HG02840 (cell line): Measurements from ENCODE around the gene NKD1.

Experiments
- ATAC-seq: cut with Tn5 transposase; IDR thresholded peaks from one replicate; pipeline ENCODE4 v1.9.1; 2021; ENCODE audit warnings: mild to moderate bottlenecking, moderate library complexity, moderate number of reproducible peaks; ENCODE audit not compliant: unreplicated experiment, low FRiP score

NKD1 gene

DNA sequence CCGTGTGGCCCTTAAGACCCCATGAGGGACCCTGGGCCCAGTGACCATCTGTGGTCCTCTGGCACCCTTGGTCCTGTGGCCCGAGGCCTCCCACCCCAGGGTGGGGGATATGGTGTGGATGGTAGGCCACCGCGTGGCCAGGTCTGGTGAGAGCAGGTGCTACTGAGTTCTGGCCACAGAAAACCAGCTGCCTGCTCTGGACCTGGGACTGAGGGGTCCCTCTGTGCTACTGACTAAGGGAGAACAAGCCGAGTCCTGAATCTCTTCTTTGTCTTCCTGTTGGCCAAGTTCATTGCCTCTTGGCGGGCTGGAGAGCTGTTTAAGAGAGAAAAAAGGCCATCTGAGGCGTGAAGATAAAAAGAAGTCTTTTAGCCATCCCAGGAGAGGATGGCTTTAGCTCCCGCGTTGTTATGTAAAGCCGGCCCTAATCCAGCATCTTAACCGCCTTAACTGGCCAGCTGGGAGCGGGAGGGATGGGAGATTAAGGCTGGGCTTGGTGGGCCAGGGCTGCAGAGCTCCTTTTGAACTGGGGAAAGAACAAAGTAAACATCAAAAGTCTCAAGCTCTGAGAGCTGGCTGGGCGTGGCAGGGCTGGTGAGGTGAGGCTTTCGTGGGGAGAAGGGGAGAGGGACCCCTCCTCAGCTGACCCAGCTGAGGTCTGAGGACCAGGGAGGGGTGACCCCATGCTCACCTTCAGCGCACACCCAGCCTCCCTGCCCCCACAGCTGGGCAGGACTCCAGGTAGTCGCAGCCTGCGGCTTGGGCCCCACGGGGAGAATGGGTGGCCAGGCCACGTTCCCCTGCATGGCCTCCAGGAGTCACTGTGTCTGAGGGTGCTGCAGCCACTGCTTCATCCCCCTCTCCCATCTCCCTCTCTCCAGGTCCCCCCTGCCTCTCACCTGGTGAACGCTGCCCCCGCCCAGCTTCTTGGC is 62.4 kb downstream of the NKD1 start:
- no peak for ATAC-seq

DNA sequence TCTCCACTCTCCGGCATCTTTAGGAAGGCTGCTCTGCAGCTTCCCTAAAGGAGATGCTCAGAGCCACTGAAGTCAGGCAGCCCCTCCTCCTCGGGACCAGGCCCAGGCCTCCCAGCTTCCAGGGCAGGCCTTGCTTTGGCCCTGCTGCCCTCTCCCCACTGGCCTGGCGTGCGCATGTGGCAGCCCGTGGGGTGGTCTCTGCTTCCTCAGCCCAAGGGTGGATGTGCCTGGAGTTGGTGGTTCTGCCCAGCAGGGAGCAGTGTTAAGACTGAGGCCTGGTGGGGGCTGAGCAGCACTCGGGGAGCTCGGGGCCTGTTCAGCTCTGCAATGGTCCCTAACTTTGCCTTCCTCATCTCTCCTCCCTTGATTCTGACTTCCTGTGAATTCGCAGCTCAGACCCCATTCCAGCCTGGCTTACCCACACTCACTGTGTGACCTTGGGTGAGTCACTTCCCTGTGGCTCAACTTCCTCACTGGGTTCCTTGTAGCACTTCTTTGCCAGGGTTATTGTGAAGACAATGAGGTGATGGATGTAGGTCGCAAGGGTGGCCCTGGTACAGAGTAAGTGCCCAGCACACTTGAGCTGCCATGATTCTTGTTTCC is 63.2 kb downstream of the NKD1 start:
- no peak for ATAC-seq

DNA sequence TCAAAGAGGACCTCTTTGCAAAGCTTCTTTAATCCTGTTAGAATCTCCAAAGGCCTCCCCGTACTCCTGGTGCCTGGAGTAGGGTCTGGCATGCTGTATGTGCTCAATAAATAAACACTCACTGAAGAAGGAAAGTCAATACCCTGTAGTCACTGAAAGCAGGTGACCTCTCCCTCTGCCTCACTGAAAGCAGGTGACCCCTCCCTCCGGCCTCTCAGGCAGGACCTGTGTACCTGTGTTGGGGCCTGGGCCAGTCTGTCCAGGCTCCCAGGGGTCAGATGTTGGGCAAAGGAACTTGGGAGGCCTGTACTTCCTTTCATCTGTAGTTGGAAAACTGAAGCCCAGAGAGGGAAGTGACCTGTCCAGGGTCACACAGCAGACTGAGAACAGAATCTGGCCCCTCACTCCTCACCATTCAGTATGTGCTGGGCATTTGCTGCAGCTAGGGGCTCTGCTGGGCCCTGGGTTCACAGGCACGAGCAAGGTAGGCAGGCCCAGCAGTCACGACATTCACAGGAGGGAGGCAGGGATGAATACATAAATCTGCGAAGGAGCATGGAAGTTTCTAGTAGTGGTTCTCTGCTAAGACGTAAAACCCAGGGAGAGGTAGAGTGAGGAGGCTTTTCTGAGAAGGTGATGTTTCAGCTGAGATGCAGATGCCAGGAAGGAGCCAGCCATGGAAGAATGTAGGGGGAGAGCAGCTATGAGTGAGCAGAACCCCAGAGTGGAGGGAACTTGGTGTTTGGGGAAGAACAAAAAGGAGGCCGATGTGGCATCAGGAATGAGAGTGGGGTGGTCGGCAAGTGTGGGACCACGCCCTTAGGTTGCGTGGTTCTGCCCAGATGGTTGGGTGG is 64.0 kb downstream of the NKD1 start:
- ATAC-seq, result no peak

DNA sequence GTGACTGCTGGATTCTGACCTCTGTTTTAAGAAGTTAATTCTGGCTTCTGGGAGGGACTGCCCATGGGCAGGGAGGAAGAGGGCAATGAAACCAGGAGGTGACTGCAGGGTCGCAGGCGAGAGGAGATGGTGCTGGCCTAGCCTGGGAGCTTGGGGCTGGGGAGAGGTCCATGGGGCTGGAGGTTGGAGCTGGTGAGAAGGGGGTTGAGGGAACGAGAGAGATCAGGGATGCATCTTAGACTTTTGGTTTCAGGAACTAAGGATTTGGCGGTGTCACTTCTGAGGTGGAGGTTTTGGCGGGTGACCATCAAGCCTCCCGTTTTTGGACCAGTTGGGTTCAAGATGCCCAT is 64.6 kb downstream of the NKD1 start:
- ATAC-seq, result no peak

DNA sequence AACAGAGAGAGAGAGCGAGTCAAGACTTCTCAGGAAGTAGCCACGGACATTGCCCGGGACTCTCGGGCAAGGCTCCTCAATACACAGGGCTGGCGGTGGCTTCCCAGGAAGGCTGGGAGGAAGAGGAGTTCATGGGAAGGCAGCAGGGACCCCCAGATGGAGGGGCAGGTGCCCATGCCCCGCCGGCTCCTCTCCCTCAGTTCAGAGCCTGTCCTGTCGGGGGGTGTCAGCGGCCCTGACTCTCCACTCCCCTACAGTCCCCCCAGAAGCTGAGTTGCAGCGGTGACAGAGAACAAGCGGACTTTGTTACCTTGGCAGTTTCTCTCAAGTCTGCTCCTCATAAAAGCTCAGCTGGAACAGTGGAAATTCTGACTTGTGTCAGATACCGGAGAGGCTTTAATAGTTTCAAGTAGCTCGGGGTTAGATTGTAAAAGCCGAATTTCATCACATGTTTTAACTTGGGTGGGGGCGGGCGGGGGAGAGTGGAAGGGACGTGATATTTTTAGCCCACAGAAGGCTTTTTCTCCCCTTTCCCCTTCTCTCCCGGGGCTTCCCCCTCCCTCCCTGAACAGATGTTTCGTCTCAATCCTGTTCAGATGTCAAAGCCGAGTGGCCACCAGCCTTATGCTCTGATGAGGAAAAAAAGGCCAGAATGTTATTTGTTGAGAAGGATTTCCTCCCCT is 65.2 kb downstream of the NKD1 start:
- ATAC-seq, result no peak

DNA sequence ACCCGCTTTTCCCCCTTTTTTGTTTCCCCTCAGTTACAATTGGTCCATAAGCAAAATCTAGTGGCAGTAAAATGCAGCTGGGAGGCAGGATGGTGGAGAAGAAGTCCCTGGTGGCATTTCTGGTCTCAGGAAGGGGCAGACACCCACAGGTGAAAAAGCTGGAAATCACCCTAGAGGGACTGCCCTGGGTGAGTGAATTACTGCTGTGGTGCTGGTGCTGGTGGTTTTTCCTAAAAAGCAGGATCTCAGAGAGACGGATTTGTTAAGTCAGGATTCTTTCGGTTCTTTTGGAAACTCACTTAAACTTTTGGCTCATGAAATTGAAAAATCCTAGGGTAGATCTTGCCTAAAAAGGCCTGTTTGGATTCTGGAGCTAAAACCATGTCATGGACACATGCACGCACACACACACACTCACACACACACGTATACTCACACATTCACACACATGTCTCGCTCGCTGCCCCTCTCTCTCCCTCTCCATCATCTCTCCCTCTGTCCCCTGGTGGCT is 65.8 kb downstream of the NKD1 start:
- no peak for ATAC-seq

DNA sequence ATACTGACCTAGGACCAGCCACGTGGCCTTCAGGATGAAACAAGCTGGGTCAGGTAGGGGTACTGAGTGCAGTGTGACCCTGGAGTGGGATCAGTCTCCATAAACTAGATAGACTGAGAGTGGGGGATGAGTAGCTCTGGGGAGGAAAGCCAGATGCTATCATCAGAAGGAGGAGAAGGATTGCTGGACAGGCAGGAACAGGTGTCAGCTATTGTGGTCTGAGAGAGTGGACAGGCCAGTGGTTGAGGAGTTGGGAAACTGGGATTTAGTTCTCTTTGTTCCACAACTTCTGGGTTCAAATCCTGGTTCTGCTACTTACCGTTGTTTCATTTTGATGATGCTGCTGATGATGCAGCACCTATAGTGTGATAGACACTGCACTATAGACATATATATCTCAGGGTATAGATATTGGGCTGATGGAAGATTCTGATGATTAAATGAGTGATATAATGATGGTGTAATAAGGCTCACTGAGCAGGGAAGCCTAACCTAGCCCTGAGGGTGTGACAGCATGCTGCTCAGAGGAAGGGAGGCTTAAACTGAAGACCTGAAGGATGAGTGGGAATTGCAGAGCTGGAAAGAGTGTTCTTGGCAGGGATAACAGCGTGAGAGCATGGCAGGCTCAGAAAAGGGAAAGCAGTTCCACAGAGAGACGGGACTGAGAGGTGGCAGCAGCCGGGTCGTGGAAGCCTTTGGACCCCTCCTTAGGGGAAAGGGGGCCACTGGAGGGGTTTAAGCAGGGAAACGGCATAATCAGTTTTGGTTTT is 66.9 kb downstream of the NKD1 start:
- ATAC-seq, result no peak

DNA sequence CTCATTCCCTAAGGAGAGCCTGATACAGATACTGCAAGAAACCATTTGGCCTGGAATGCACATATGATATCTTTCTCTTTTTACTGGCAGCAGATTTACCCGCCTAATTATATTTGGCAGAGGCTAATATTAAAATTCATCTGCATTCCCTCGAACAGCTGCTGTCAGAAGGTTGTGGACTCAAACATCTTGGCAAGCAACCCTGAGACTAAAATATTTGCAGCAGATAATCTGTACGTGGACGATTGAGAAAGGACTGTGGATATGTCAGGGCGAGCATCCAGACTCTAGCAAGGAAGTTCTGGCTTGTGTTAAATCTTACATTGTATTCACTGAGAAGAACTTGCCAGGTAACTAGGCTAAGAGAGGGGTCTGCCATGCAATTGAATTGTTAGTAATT is 67.7 kb downstream of the NKD1 start:
- ATAC-seq, result no peak

DNA sequence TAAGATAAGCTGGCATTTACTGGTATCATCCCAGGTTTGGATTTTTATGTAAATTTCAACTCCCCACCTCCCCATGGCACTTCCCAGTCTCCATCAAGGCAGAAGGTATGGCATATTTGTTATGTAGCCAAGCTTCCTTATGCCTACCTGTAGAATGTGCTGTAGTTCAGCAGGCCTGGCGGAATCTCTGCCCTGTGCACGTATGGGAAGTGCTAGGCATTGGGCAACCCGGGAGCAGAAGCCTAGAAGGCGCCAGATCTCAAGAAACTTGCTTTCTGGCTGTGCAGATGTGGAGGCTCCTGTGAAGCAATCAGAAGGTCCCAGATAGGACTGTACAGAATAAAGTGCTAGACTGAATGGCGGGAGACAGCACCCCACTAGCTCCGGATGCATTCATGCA is 68.2 kb downstream of the NKD1 start:
- ATAC-seq, result no peak

DNA sequence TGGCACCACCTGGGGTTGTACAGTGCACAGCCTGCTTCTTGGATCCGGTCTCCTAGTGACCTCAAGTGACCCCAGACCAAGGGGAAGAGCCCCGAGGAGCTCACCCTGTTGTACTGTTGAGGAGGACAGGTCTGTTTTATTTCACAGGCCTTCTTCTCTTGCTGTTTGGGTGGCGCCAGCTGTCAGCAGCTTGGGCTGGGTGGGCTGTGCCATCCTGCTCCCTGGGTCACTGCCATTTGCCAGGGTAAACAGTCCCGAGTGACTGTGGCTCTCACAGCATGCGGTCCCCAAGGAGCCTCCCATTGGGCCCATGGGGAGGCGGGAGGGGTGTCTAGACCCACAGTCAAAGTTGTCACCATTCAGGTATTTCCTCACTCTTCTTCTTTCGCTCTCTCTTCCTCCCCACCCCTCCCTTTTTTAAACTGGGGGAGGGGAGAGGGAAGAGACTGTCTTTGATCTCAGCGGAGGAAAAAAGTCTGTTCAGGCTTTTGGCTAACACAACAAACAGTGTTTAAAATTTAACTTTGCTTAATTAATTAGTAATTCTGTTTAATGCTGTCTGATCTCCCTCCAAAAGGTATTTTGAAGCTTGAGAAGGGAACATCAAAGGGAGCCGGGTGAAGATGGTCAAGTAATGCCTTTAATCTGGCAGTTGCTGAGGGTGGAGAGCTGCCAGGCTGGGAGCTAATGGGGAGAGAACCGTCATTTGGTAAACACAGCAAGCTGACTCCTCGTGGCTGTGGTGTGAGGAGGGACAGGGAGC is 68.9 kb downstream of the NKD1 start:
- ATAC-seq, result no peak

DNA sequence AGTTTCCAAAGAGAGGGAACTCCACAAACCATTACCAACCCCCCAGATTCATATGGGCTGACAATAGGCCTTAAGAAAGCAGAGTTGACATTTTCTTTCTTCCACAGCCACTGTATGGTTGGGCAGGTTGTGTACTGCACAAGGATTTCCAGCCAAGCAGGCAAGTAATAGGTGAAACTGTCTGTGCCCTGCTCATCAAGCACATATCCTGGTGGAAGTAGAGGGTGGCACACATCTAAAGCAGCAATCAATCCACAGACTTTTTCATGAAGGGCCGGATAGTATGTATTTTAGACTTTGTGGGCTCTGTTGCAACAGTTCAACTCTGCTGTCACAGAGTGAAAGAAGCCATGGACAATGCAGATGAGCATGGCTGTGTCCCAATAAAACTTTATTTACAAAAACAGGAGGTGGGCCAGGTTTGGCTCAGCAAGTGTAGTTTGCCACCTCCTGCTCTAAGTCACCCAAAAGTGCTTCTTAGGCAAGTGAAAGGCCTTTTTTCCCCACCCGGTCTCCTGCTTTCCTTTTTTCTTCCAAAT is 69.5 kb downstream of the NKD1 start:
- ATAC-seq, result no peak

DNA sequence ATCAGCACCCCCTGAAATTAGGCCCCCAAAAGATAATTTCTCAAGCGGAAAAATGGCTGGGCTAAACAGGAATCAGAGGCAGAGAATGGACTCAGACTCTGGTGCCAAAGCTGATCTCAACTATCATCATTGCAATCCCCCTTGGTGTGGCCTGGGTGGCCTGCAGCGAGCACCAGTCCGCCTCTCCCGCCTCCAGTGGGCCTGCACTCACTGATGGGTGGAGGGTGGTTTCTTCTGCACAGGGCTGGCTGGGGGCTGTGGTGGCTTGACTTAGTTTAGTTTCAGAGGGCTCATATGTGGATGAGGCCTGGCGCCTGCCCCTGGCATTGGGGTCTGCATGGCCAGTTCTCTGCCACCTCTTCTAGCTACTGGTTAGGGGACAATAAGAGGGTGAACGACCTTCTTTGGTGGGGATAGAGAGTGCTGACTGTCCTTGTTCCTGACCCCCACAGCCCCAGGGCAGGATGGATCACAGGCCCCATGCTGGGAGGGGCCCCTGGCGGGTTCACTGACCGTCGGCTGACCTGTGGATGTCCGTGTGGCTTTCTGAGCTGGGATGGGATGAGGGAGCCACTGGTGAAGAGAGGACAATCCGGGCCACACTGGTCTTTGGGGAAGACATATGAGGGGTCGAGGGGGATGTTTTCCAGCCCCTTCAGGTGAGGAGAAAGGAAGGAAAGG is 70.2 kb downstream of the NKD1 start:
- no peak for ATAC-seq

DNA sequence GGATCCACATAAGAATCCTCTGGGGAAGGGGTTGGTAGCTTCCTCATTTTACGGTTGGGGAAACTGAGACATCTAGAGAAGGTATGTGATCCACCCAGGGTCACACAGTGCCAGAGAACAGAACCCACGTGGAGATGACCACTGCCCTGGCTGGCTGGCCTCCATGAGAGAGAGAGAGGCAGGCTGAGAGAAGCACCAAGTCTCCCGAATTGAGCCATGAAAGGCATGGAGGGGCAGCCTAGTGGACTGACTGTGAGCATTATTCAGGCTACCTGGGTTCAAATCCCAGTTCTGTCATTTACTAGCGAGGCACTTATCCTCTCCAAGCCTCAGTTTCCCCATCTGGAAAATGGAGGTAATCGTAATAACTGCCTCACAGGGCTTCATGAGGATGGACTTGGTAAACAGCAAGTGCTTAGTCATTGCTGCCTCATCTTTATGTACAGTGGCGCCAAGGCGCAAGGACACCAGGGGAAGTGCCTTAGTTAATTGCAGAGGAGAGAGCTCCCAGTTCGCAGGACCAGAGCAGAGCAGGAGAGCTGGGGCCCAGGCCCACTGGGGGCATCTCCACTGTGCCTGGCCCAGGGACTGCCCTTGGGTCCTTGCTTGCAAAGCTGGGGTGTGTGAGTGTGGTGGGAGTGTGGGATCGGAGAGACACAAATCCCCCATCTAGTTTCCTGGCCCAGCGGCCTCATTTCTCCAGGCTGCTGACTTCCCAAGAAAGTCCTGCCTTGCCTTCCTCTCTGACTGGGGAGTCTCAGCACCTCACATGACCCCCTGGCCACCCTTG is 71.7 kb downstream of the NKD1 start:
- no peak for ATAC-seq

DNA sequence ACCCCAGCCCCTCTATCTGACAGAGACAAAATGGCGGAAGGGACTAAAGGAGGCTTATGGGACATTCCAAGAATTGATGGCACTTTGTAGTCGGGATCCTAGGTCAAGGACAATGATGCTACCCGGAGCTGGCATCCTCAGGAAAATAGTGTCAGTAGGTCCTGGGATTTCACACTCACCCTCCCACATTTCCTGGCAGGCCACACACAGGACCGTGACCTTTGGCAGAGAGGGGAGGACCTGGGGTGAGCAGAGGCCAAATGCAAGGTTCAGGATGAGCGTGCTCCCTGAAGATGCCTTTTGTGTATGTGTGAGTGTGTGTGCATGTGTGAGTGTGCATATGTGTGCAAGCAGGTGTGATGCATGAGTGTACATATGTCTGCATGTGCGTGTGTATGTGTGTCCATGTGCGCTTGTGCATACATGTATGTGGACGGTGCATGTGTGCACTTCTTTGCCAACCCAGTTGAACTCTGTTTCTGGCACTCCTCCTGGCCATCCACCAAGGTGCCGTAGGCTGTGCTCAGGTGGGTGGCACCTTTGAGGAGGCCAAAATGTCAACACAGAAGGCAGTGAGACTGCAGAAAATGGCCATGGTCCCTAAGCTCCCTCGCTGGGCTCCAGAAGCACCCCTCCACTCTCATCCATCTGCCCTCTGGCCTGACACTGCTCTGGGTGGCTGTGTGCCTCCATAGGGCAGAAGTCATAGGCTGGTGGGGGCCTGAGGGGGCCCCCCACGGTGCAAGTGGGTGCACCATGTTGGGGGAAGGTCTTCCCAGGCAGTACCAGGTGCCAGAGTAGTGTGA is 72.7 kb downstream of the NKD1 start:
- ATAC-seq, result no peak

DNA sequence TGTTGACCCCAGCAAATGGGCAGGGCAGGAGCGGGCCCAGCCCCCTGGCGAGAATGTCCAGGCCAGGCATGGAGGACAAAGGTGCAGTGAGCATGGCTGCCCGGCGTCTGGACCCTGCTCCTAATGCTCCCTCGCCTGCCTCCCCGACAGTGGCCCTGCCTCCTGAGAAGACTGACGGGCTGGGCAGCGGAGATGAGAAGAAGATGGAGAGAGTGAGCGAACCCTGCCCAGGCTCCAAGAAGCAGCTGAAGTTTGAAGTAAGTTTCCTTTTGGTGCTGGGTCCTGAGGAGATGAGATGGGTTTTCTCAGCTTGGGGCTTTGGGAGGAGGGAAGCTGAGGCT is 73.2 kb downstream of the NKD1 start:
- ATAC-seq, result no peak

DNA sequence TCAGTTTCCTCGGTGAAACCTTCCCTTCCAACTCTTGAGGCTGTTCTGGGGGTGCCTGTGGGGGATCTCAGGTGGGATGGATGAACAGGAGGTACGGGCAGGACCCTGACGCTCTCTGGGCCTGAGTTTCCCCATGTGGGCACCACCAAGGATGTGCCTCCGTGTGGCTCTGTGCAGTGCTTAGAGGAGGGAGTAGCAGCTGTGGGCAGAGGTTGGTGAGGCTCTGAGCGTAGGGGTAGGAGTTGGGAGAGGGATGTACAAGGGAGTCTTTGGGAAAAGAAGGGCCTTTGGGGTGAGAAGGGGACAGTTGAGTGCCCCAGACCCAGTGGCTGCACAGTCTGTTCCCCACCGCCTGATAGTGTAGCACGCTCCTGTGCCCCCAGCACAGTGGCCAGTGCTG is 73.8 kb downstream of the NKD1 start:
- no peak for ATAC-seq
